Measurements from ENCODE around the gene COL4A3. TPM values are rescaled to one million over a fixed set of nuclear protein-coding genes. Genes with fewer than 3 reads are reported as not detected.
"Not testable (repeated sequence)": the region's sequence is repeated elsewhere in the genome, so short reads cannot be mapped to it uniquely, and the experiment has no call there.

Gene COL4A3
- total RNA-seq, 1 donor = not detected

- peak; percentile 77 for DNase-seq (ENCODE audit: insufficient read length, low spot score, missing footprints)
- Histone ChIP-seq H3K36me3 (ENCODE audit: insufficient read depth, low read length) (no peaks in the 10 kb centered on the region), H3K4me3 (ENCODE audit: insufficient read depth, low read length) (peak overlapping the region; percentile 65), H3K9me3 (ENCODE audit: low read depth, low read length) (peaks cover 3% of the 10 kb centered on the region), H2AFZ (ENCODE audit: low read length) (peak overlapping the region; percentile 74), H3K4me1 (ENCODE audit: insufficient read depth, low read length) (no peaks in the 10 kb centered on the region), H3K27me3 (ENCODE audit: insufficient read depth, low read length) (peaks cover 53% of the 10 kb centered on the region), H3K27ac (ENCODE audit: low read depth, low read length) (no peak overlapping the region), H3K79me2 (ENCODE audit: insufficient read depth, low read length) (no peaks in the 10 kb centered on the region), H4K20me1 (ENCODE audit: insufficient read depth, low read length) (no peaks in the 10 kb centered on the region), H3K4me2 (ENCODE audit: insufficient read depth, low read length) (peak overlapping the region; percentile 74)
- TF ChIP-seq CTCF (IDR thresholded peaks at IDR 0.05; ENCODE audit: extremely low read depth, low read depth, low read length) = no peak
Measured at GRCh38 chr2:227163485-227163997, 883 bp upstream of the COL4A3 start.

- DNase-seq (ENCODE audit: insufficient read length, low spot score, missing footprints) = peak; percentile 58
- Histone ChIP-seq H4K20me1 (ENCODE audit: insufficient read depth, low read length) (no peaks in the 10 kb centered on the region), H3K4me1 (ENCODE audit: insufficient read depth, low read length) (no peaks in the 10 kb centered on the region), H3K79me2 (ENCODE audit: insufficient read depth, low read length) (no peaks in the 10 kb centered on the region), H2AFZ (ENCODE audit: low read length) (peak overlapping the region; percentile 41), H3K9me3 (ENCODE audit: low read depth, low read length) (peaks cover 3% of the 10 kb centered on the region), H3K4me3 (ENCODE audit: insufficient read depth, low read length) (peak overlapping the region; percentile 65), H3K36me3 (ENCODE audit: insufficient read depth, low read length) (no peaks in the 10 kb centered on the region), H3K27me3 (ENCODE audit: insufficient read depth, low read length) (peaks cover 53% of the 10 kb centered on the region), H3K4me2 (ENCODE audit: insufficient read depth, low read length) (peak overlapping the region; percentile 74), H3K27ac (ENCODE audit: low read depth, low read length) (no peak overlapping the region)
- TF ChIP-seq CTCF (IDR thresholded peaks at IDR 0.05; ENCODE audit: extremely low read depth, low read depth, low read length) = no peak
Measured at GRCh38 chr2:227164763-227165291, 403 bp downstream of the COL4A3 start.

GRCh38 chr2:227171779-227172178 is 7.4 kb downstream of the COL4A3 start:
- H3K36me3 ChIP-seq (ENCODE audit: insufficient read depth, low read length); H3K9me3 ChIP-seq (ENCODE audit: low read depth, low read length): not testable (repeated sequence)

GRCh38 chr2:227177592-227178336 is 13.3 kb downstream of the COL4A3 start:
- H3K36me3 ChIP-seq (ENCODE audit: insufficient read depth, low read length) = no peaks in the 10 kb centered on the region
- no peak for TF ChIP-seq CTCF (IDR thresholded peaks at IDR 0.05; ENCODE audit: extremely low read depth, low read depth, low read length)

More at GRCh38 chr2:227171779-227172178, 7.4 kb downstream of the COL4A3 start:
- H3K4me2 ChIP-seq (ENCODE audit: insufficient read depth, low read length); H4K20me1 ChIP-seq (ENCODE audit: insufficient read depth, low read length); H3K4me3 ChIP-seq (ENCODE audit: insufficient read depth, low read length); H3K27ac ChIP-seq (ENCODE audit: low read depth, low read length); H3K4me1 ChIP-seq (ENCODE audit: insufficient read depth, low read length); H2AFZ ChIP-seq (ENCODE audit: low read length); H3K79me2 ChIP-seq (ENCODE audit: insufficient read depth, low read length); DNase-seq (ENCODE audit: insufficient read length, low spot score, missing footprints); H3K27me3 ChIP-seq (ENCODE audit: insufficient read depth, low read length): not testable (repeated sequence)

More at GRCh38 chr2:227177592-227178336, 13.3 kb downstream of the COL4A3 start:
- Histone ChIP-seq H3K4me3 (ENCODE audit: insufficient read depth, low read length) (no peak overlapping the region), H4K20me1 (ENCODE audit: insufficient read depth, low read length) (no peaks in the 10 kb centered on the region), H3K79me2 (ENCODE audit: insufficient read depth, low read length) (no peaks in the 10 kb centered on the region), H3K27me3 (ENCODE audit: insufficient read depth, low read length) (no peaks in the 10 kb centered on the region), H3K9me3 (ENCODE audit: low read depth, low read length) (no peaks in the 10 kb centered on the region), H3K4me1 (ENCODE audit: insufficient read depth, low read length) (peaks cover 3% of the 10 kb centered on the region), H2AFZ (ENCODE audit: low read length) (no peak overlapping the region), H3K4me2 (ENCODE audit: insufficient read depth, low read length) (no peak overlapping the region), H3K27ac (ENCODE audit: low read depth, low read length) (no peak overlapping the region)
- DNase-seq (ENCODE audit: insufficient read length, low spot score, missing footprints) = no peak

All from osteoblast (primary cell).